Mesenchymal stem cell (in vitro differentiated cells and primary cell): Measurements from ENCODE around the gene GPR39.

Experiments
- DNase-seq: peaks from one replicate; pipeline ENCODE4 v3.0.0-alpha.2; 2013
- H2AFZ ChIP-seq: one replicate; pipeline ENCODE4 v1.6.1; 2013; ENCODE audit warnings: low read depth, mild to moderate bottlenecking, control low read depth, inconsistent platforms, low read length, moderate library complexity
- H2AK5ac ChIP-seq: 2 replicates; pipeline ENCODE4 v1.6.1; 2013; ENCODE audit warnings: low read length, moderate library complexity, mild to moderate bottlenecking, inconsistent platforms; ENCODE audit not compliant: severe bottlenecking
- H2BK120ac ChIP-seq: one replicate; pipeline ENCODE4 v1.6.1; 2013; ENCODE audit warnings: low read depth, mild to moderate bottlenecking, inconsistent platforms, low read length, moderate library complexity
- H2BK12ac ChIP-seq, 2 experiments: one replicate each; pipeline ENCODE4 v1.6.1; 2013; ENCODE audit warnings: inconsistent platforms in 2 of 2, low read length in 2 of 2, mild to moderate bottlenecking in 2 of 2, moderate library complexity in 2 of 2, control low read depth in 1 of 2
- H2BK15ac ChIP-seq: one replicate; pipeline ENCODE4 v1.6.1; 2013; ENCODE audit warnings: mild to moderate bottlenecking, low read depth, inconsistent platforms; ENCODE audit not compliant: poor library complexity, severe bottlenecking
- H2BK5ac ChIP-seq: 2 replicates; pipeline ENCODE4 v1.6.1; 2013; ENCODE audit warnings: low read depth, mild to moderate bottlenecking, low read length, control low read depth, inconsistent platforms; ENCODE audit not compliant: poor library complexity, severe bottlenecking
- H3K14ac ChIP-seq, 2 experiments: one replicate each; pipeline ENCODE4 v1.6.1; 2013; ENCODE audit warnings: inconsistent platforms in 2 of 2, low read length in 2 of 2, control low read depth in 1 of 2, mild to moderate bottlenecking in 1 of 2, moderate library complexity in 1 of 2
- H3K18ac ChIP-seq, 2 experiments: one replicate each; pipeline ENCODE4 v1.6.1; 2013; ENCODE audit warnings: inconsistent platforms in 2 of 2, low read length in 2 of 2, control low read depth in 1 of 2, low read depth in 1 of 2, mild to moderate bottlenecking in 1 of 2
- H3K23ac ChIP-seq, 2 experiments: one replicate each; pipeline ENCODE4 v1.6.1; 2013; ENCODE audit warnings: inconsistent platforms in 2 of 2, low read length in 2 of 2, mild to moderate bottlenecking in 2 of 2, moderate library complexity in 2 of 2, control low read depth in 1 of 2
- H3K27ac ChIP-seq: 2 replicates; pipeline ENCODE4 v1.5.1; 2013; ENCODE audit warnings: mild to moderate bottlenecking, moderate library complexity, low read length, control low read depth, inconsistent platforms; ENCODE audit not compliant: poor library complexity, severe bottlenecking
- H3K27me3 ChIP-seq, 2 experiments: 2 replicates each; pipeline versions ENCODE4 v1.6.1 to v1.7.0; 2013; ENCODE audit warnings: low read length in 2 of 2, mild to moderate bottlenecking in 2 of 2, moderate library complexity in 2 of 2, control low read depth in 1 of 2, inconsistent platforms in 1 of 2; ENCODE audit not compliant: control insufficient read depth in 1 of 2, insufficient read depth in 1 of 2
- H3K36me3 ChIP-seq, 2 experiments: 2 replicates each; pipeline versions ENCODE4 v1.6.1 to v1.7.0; 2013; ENCODE audit warnings: low read length in 2 of 2, control low read depth in 1 of 2, inconsistent platforms in 1 of 2, low read depth in 1 of 2, mild to moderate bottlenecking in 1 of 2; ENCODE audit not compliant: insufficient read depth in 2 of 2, control insufficient read depth in 1 of 2
- H3K4ac ChIP-seq, 2 experiments: one replicate each; pipeline ENCODE4 v1.6.1; 2013; ENCODE audit warnings: inconsistent platforms in 2 of 2, low read length in 2 of 2, mild to moderate bottlenecking in 2 of 2, moderate library complexity in 2 of 2, control low read depth in 1 of 2, low read depth in 1 of 2
- H3K4me1 ChIP-seq: 2 replicates; pipeline ENCODE4 v1.6.1; 2013; ENCODE audit warnings: low read depth, low read length, control low read depth; ENCODE audit not compliant: control insufficient read depth, insufficient read depth
- H3K4me2 ChIP-seq: 2 replicates; pipeline ENCODE4 v1.6.1; 2013; ENCODE audit warnings: low read length, mild to moderate bottlenecking, inconsistent platforms; ENCODE audit not compliant: poor library complexity, severe bottlenecking
- H3K4me3 ChIP-seq, 2 experiments: 2 replicates each; pipeline versions ENCODE4 v1.5.1 to v1.7.0; 2013; ENCODE audit warnings: low read length in 2 of 2, mild to moderate bottlenecking in 2 of 2, control low read depth in 1 of 2, low read depth in 1 of 2; ENCODE audit not compliant: insufficient read depth in 1 of 2
- H3K79me1 ChIP-seq: replicated peaks from 2 replicates; pipeline ENCODE4 v1.6.1; 2013; ENCODE audit warnings: mild to moderate bottlenecking, control low read depth, low read length, inconsistent platforms; ENCODE audit not compliant: poor library complexity, severe bottlenecking
- H3K9ac ChIP-seq: 2 replicates; pipeline ENCODE4 v1.7.0; 2013; ENCODE audit warnings: mild to moderate bottlenecking, low read length, moderate library complexity
- H3K9me3 ChIP-seq: 2 replicates; pipeline ENCODE4 v1.7.0; 2013; ENCODE audit warnings: mild to moderate bottlenecking, low read length; ENCODE audit not compliant: control insufficient read depth
- H4K8ac ChIP-seq: one replicate; pipeline ENCODE4 v1.6.1; 2013; ENCODE audit warnings: inconsistent platforms, mild to moderate bottlenecking, low read length, moderate library complexity
- H4K91ac ChIP-seq: one replicate; pipeline ENCODE4 v1.6.1; 2013; ENCODE audit warnings: mild to moderate bottlenecking, low read length, inconsistent platforms
- WGBS: methylation state at CpG from one replicate; pipeline ENCODE4 v1.1.7; 2013; ENCODE audit warnings: mixed read lengths; 5-methylcytosine and 5-hydroxymethylcytosine counted together

The GPR39 gene

DNA sequence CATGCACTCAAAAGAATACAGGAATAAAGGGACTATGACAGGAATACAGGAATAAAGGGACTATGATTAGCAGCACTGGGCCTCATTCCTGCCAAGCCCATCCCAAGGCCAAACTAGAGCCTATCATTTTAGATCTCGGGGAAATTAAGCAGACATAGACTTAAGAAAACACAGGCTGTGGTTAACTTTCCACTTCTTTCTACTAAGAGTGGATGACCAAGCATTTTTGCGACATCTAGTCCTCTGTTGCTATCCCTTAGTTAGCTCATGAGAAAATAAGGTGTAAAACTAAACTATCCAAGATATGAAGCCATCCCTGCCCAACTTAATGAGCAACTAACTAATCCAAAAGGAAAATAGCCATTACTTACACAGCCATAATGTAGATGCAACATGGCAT lies 247.5 kb downstream of the GPR39 start:
- Histone ChIP-seq H3K4me1 (peaks cover 10% of the 10 kb centered on the region), H3K36me3 (no peaks in the 10 kb centered on the region), H3K27me3 (peaks cover 5 to 31% of the 10 kb centered on the region in 2 experiments), H2BK12ac (no peak overlapping the region), H2AFZ (no peak overlapping the region), H3K27ac (no peak overlapping the region), H3K79me1 (peaks cover 3% of the 10 kb centered on the region), H3K4me2 (no peak overlapping the region), H2BK5ac (no peak overlapping the region), H4K91ac (no peak overlapping the region), H2BK120ac (no peak overlapping the region), H3K23ac (no peak overlapping the region), H3K4me3 (no peak overlapping the region), H3K4ac (no peak overlapping the region), H2AK5ac (no peak overlapping the region), H3K9ac (no peak overlapping the region), H4K8ac (no peak overlapping the region), H3K14ac (no peak overlapping the region), H2BK15ac (no peak overlapping the region), H3K9me3 (no peaks in the 10 kb centered on the region), H3K18ac (no peak overlapping the region)
- peak; percentile 6 for DNase-seq
- 86% methylated on average over 2 of the region's 2 CpGs for WGBS

DNA sequence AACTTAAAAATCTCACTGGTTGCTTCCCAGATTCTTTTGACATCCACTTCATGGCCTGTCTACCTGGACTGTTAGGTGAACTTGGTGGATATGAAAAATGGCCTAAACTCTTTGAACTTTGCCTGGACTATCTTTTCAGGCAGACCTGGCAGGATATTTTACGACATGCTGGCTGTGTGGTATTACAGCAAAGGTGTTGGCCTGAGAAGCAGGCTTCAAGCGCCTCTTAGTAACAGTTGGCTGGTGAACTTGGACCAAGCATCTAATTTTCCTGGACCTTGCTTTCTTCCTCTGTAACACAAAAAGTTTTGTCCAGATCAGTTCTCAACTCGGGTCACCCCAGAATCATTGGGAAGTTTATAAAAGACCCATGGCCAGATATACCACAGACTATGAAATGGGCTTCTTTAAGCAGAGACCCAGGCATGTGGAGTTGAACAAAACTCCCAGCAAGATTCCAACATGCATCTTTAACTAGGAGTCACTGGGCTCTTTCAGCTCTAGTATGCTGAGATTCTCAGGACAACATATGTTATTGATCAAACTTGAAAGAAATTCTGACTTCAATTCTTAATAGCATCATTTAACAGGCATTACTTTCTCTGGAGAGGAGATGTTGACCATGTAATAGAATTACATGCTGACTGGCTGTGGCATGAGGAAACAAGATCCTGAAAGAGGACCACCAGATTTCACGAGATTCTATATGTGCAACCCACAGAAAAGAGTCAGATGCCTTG lies 249.0 kb downstream of the GPR39 start:
- no peak overlapping the region for H4K8ac ChIP-seq

DNA sequence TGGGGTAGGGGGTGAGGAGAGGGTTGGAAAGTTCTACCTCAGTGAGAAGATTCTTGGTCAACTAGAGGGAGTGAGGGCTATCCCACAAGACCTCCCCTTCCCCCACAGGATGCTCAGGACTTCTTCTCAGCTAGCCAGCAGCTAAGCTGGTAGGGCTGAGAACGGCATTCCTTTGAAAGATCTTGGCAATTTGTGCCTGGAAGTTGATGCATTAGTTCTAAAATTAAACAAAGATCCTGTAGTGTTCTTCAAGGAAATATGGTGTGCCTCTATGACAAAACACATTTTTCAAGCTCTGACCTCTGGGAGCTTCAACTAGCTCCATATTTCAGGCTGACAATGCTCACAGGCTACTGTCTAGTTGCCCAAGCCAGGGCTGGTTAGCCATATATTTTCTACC lies 251.1 kb downstream of the GPR39 start:
- Histone ChIP-seq H3K23ac (no peak overlapping the region), H3K9me3 (no peaks in the 10 kb centered on the region), H2BK5ac (no peak overlapping the region), H2BK15ac (no peak overlapping the region), H3K27me3 (peaks cover 5 to 47% of the 10 kb centered on the region in 2 experiments), H3K14ac (no peak overlapping the region), H2AK5ac (no peak overlapping the region), H4K91ac (no peak overlapping the region), H3K4me2 (no peak overlapping the region), H2BK120ac (no peak overlapping the region), H3K4me1 (peaks cover 30% of the 10 kb centered on the region), H3K4ac (no peak overlapping the region), H3K18ac (no peak overlapping the region), H2AFZ (no peak overlapping the region), H4K8ac (no peak overlapping the region), H3K79me1 (peaks cover 10% of the 10 kb centered on the region), H3K36me3 (no peaks in the 10 kb centered on the region), H2BK12ac (no peak overlapping the region), H3K9ac (no peak overlapping the region), H3K4me3 (no peak overlapping the region), H3K27ac (no peak overlapping the region)
- 71% methylated on average over 1 of the region's 1 CpG for WGBS
- DNase-seq, result no peak

More for the DNA sequence above, 249.0 kb downstream of the GPR39 start:
- Histone ChIP-seq H3K4ac (no peak overlapping the region), H2AK5ac (no peak overlapping the region), H2AFZ (no peak overlapping the region), H3K4me3 (no peak overlapping the region), H3K36me3 (no peaks in the 10 kb centered on the region), H4K91ac (no peak overlapping the region), H3K18ac (no peak overlapping the region), H3K79me1 (peaks cover 11% of the 10 kb centered on the region), H3K9me3 (no peaks in the 10 kb centered on the region), H3K14ac (no peak overlapping the region), H3K4me1 (peaks cover 22% of the 10 kb centered on the region), H2BK15ac (no peak overlapping the region), H3K9ac (no peak overlapping the region), H2BK5ac (no peak overlapping the region), H2BK12ac (no peak overlapping the region), H2BK120ac (no peak overlapping the region), H3K27ac (no peak overlapping the region), H3K27me3 (peaks cover 5 to 44% of the 10 kb centered on the region in 2 experiments), H3K23ac (no peak overlapping the region), H3K4me2 (peak overlapping the region; percentile 40)
- 90% methylated on average over 4 of the region's 4 CpGs for WGBS
- no peak for DNase-seq

DNA sequence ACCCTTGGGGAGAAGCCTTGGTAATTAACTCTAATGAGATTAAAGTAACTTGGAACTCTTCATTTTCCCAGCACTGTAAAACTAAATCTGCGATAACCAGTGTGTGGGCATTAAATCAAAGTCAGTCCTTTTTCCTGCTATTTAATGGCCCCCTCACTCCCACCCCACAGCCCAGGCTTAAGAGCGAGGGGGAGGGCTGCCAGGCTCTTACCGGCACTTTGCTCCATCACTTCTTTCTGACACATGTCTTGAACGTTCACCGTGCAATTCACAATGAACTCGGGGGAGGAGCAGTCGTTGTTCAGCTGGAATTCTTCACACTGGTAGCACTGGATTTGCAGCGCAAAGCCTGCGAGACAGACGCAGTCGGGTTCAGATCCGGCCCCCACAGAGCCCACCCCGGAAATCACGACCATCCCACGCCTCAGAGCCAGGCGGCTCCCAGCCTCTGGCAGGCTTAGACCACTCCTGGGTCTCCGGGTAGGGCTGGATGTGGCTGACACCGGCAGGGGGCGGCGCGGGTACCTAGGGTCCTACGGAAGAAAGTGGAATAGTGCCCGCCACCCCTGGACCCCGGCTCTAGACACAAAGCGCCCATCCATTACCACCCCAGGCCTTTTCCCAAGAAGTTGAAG lies 251.7 kb downstream of the GPR39 start:
- H3K4ac ChIP-seq, result no peak overlapping the region
- no peak overlapping the region for H3K23ac ChIP-seq
- no peak overlapping the region for H4K8ac ChIP-seq
- peaks cover 30% of the 10 kb centered on the region for H3K4me1 ChIP-seq
- peak overlapping the region in 1 of 2 experiments; percentile 7 for H3K18ac ChIP-seq
- peaks cover 10% of the 10 kb centered on the region for H3K79me1 ChIP-seq
- H3K36me3 ChIP-seq, result no peaks in the 10 kb centered on the region
- H2BK12ac ChIP-seq, result no peak overlapping the region
- H3K14ac ChIP-seq, result peak overlapping the region in 1 of 2 experiments; percentile 22
- H3K9ac ChIP-seq, result no peak overlapping the region
- DNase-seq, result peak; percentile 7
- no peak overlapping the region for H2BK120ac ChIP-seq
- 16% methylated on average over 16 of the region's 25 CpGs for WGBS
- H2AFZ ChIP-seq, result no peak overlapping the region
- no peak overlapping the region for H4K91ac ChIP-seq
- no peak overlapping the region for H2BK15ac ChIP-seq
- no peak overlapping the region for H2BK5ac ChIP-seq
- no peaks in the 10 kb centered on the region for H3K9me3 ChIP-seq
- H3K4me3 ChIP-seq, result peak overlapping the region in 1 of 2 experiments; percentile 38
- H2AK5ac ChIP-seq, result no peak overlapping the region
- peaks cover 5 to 47% of the 10 kb centered on the region in 2 experiments for H3K27me3 ChIP-seq
- H3K4me2 ChIP-seq, result peak overlapping the region; percentile 99
- H3K27ac ChIP-seq, result no peak overlapping the region
